NCI-H2107 treated with DMSO at 0.1 percent for 48 hours (cell line): ENCODE data around the gene SSTR3.

ENCODE experiments used
- DNase-seq: peaks from one replicate; lab custom pipeline; 2025; ENCODE audit not compliant: unreplicated experiment; lab: John Stamatoyannopoulos, UW

SSTR3 gene

DNA sequence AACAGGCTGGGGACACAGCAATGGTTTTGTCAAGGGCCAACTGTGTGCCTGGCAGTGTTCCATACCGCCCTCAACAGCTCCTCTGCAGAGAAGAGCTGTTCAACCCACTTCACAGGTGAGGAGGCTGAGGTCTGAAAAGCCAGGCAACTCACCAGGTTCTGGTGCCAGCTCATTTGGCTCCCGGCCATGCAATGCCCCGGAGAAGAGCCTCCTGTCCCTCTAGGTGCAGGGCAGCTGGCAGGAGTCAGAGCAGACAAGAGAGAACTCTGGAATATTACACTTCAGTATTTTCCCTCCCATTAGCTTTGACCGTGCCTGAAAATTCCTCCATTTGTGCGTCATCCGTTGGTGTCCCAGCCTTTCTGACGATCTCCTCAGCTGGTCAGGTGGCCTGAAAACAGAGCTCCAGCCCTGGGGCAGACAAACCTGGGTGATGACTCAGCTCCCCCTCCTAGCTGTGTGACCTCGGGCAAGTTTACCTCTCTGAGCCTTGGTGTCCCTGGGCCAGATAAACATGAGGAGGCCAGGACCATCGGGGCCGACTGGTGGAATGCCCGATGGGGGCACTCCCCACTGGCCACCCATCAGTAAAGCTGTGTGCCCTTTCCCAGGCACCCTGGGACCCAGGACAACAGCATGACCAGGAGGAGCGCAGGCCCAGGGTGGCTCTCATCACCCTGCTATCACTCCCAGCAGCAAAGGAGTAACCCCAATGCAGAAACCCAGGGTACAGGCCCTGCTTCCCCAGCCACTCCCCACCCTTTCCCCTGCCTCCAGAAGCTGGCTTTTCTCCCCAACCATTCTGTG, 14.6 kb downstream of the SSTR3 start:
- DNase-seq, result no peak

DNA sequence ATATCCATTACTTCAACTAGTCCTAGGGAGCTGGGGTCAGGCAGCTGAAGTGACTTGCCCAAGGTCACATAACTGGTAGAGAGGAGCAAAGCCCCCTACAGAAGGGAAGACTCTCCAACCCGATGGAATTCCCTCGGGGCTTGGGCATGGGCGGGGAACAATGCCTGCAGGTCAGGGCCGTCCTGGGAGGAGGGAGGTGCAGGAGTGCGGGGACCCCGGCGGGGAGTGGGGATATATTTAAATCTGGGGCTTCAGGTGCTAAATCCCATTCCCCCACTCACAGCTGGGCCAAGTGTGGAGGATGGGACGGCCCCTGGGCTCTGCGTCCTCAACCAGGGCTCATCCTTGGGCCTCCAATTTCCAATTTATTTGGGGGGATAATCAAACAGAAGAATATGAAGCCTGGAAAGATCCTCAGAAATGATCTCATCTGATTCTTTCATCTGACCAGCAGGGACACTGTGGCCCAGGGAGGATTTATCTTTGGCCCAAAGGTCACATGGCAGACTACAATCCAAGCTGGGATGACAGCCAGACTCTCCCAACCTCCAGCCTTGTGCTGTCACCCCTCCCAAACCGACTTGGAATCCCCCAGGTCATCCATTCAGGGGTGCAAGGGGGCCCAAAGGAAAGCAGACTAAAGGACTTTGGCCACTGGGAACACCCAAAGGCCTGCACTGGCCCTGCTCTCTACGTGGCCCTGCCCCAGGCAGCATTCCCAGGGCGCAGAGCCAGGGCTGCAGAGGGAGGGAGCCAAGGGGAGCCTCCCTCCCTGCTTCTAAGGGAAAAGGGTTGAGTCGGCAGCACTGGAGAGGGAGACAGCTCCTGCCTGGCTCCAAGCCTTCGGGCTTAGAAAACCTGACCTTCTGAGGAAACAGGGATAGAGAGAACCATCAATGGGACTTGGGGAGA, 15.5 kb downstream of the SSTR3 start:
- DNase-seq, result no peak

DNA sequence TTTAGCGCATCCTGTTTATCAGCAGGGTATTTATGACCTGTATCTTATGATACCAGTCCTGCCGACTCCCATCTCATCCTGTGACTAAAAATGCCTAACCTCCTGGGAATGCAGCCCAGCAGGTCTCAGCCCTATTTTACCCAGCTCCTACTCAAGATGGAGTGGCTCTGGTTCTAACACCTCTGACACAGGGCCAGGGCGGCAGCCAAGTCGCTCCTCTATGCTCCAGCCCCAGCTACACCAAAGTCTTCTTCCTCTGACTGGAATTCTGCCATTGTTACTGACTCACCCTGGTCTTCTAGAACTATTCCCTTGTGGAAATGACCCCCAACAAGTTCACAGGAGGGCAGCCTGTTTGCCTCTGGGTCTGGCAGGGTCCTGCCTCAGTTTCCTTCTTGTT, 16.4 kb downstream of the SSTR3 start:
- no peak for DNase-seq

DNA sequence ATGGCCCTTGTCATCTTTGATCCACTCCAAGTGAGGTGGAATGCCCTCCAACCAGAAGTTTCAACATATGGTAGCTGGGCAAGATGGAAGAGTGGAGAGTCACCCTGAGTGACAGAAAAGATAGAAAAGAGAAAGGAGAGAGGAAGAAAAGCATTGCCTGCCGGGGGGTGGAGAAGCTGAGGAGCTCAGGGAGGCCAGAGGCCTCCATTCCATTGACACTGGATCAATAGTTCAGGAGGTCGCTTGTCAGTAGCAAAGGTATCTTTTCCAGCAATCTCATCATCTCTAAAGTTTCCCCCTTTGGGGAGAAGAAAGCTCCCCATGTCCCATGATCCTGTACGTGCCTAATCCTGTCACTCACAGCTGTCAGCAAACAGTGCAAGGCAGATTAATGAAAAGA, 17.5 kb downstream of the SSTR3 start:
- DNase-seq, result no peak

DNA sequence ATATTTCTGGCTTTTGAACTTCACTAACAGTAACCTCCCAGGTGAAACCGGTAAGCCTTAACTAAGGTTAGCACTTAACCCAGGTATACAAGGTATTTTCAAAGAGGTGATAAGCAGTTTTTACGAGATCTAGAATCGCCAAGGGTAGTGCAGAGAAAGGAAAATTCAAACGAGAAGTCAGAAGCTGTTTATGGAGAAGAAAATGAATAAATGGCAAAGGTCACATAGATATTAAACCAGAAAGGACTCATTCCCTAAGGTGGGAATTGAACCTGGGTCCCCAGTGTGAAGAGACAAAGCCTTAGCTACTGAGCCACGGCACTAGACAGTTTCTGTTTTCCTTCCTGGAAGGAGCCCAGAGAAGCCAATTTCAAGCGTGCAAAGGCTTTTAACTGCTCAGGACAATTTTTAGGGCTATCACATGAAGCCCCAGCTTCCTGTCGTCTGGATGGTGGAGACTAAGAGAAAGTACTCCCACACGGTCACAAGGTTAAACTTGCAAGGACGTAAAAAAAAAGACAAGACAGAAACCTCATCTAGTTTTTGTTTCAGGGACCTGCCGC, 18.6 kb downstream of the SSTR3 start:
- DNase-seq, result no peak

DNA sequence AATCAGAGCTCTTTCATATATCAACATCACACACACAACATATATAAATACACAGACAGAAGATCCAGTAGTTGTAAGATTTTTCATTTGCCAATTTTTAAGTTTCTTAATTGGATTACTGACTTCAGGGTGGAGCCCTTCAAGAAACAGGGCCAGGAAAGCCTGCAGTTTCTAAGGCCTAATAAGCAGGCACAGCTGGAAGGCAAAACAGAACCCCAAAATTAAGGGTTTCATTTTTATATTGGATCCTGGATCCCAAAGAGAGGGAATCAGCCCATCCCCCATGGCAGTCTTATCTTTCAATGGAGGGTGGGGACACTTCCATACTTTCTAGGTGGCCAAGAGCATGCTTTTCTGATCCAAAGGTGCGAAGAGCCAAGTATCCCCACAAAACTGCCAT, 19.5 kb downstream of the SSTR3 start:
- DNase-seq, result no peak

DNA sequence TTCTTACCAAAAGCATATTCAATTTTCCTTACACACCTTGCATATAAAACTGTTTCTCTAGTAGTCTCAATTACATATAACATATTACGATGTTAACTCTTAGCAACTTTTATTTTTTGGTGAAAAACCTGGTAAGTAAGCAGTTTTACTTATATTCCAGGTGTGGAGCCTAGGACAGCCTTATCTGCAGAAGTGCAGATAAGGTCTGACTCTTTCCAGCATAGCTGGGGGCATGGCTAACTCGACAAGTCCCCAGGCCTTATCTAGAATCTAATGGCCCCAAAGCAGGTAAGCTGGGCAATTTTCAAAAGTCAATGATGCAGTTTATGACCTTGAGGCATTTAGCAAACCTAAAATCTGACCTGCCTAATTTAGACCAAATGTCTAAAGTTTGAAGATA, 20.1 kb downstream of the SSTR3 start:
- no peak for DNase-seq

DNA sequence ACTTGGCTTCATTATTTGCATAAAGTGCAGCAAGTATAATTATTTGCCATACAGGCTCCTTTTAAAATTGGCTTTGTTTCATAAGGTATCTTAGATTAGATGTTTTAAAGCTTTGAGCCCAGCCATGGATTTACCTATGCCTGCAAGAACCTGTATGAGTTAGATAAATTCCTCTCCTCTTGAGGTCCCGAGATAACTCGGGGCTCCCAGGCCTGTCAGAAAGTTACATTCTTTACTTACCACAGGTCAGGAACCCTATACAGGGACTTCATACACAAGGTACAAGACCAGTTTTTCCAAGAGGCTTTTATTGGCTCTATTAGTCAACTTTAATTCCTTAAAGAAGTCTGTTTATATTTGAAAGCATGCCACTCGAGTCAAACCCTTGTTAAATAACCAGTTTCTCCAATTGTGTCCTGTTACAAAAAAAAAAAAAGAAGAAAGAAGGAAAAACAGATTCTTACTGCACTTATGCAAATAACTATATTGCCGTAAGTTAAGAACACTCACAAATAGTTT, 22.0 kb downstream of the SSTR3 start:
- DNase-seq, result no peak

DNA sequence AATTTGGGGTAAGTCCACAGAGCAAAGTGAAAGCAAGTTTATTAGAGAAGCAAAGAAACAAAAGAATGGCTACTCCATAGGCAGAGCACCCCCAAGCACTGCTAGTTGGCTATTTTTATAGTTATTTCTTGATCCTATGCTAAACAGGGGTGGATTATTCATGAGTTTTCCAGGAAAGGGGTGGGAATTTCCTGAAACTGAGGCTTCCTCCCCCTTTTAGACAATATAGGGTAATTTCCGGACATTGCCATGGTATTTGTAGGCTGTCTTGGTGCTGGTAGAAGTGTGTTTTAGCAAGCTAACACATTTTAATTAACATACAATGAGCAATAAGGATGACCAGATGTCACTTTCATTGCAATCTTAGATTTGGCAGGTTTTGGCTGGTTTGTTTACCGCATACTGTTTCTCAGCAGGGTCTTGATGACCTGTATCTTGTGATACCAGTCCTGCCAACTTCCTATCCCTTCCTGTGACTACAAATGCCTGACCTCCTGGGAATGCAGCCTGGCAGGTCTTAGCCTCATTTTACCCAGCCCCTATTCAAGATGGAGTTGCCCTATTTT, 23.3 kb downstream of the SSTR3 start:
- no peak for DNase-seq

DNA sequence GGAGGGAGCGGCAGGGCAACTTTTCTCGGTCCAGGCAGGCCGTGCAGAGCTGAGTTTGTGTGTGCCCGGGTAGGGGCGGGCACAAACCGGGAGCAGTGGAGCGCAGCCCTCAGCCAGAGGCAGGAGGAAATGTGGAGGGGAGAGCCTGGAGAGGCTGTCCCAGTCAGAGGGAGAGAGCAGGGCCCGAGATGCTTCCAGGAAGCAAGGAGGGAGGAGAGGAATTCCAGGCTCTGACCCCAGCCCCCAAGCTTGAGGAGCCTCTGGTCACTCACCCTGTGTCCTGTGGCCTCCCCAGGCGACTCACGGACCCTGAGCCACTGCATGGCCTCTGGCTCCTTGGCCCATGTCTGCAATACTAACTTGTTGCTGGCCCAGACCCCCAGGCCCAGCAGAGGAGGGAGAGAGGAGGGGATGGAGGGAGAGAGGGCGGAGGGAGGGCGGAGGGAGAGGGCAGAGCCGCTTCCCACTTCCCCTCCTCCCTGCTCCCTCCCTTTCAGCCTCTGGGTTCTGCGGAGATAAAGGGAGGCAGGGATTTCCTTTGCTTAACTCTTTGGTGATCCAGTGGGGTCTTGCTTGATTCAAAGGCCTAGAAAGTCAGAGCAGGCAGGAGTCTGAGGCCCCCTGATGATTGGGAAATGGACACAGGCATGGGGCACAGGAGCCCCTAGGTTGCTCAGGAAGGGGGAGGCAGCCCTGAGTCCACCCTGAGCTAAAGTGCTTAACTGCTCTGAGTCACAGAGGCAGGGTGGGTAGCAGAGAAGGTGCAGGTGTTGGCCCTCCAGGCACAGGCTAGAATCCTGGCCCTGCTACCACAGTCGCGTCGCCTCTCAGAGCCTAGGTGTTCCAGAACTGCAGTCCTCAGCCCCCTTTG, 24.2 kb downstream of the SSTR3 start, which contains the start of gene C1QTNF6:
Gene C1QTNF6 (minus strand): TSS at position 357 of the 871 bp plus-strand sequence. CDS start 34 bp downstream, at position 323.
- DNase-seq, result no peak

DNA sequence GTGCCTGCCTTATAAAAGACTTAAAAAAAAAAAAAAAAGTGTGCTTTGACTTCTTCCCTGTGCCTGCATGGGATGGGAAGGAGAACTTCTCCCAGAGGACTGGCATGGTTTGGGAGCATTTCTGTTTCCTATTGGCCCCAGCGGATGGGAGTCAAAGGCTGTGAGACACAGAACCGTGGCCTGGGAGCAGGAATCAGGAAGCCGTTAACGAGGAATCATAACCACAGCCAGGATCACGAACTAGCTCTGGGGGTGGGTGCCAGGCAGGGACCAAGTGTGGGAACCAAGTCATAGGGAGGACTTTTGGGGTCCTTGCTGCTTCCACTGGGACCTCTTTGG, 24.8 kb downstream of the SSTR3 start:
- no peak for DNase-seq

DNA sequence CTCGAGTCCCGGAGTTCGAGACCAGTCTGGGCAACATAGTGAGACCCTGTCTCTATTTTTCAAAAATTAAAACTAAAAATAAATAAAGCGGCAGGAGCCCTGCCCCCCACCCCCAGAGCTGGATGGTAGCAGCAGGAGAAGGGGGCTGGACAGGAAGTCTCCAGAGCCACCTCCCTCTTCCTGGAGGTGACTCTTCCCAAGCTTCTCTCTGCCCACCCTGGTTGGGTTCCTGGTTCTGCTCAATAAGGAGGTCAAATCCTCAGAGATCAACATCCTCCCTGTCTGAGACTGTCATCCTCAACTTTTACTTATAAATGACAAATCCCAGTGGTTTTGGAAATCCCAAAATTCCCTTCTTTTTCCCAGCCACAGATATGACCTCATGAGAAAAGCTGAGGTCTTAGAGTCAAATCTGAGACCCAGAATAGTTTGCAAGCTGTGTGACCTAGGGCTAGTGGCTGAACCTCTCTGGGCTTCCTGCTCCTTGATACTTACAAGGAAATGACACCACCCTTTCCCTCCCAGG, 25.2 kb downstream of the SSTR3 start:
- DNase-seq, result no peak

DNA sequence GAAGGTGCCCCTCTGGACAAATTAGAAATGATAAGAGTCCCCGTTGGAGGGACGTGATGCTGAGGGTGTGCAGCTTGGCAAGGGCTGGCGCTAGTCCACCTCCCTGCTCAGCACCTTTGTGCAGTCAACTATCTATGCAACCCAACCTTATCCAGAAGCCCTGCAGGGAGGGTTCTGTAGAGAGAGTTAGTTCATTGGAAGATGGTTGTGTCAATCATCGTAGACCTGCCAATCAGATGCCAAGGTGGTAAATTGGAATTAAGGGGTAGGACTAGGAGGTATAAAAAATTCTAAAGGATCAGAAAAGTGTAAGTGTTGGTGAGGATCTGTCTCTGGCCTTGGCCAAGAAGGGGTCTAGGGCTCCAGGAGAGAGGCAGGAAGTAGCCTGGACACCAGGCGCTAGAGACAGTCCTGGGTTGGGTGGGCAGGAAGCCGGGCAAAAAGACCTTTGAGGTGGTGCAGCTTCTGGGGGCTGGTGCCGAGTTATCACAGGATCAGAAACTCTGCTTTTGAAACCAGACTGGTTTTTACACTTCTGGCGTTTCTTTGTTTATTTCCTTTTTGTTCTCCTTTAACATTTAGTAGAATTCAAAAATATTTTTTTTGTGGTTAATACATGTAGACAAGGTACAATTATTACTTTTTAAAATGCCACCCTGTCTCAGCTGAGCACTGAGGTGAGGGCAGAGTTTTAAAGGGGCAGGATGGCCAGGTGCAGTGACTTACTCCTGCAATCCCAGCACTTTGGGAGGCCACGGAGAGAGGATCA, 25.9 kb downstream of the SSTR3 start:
- DNase-seq, result no peak

DNA sequence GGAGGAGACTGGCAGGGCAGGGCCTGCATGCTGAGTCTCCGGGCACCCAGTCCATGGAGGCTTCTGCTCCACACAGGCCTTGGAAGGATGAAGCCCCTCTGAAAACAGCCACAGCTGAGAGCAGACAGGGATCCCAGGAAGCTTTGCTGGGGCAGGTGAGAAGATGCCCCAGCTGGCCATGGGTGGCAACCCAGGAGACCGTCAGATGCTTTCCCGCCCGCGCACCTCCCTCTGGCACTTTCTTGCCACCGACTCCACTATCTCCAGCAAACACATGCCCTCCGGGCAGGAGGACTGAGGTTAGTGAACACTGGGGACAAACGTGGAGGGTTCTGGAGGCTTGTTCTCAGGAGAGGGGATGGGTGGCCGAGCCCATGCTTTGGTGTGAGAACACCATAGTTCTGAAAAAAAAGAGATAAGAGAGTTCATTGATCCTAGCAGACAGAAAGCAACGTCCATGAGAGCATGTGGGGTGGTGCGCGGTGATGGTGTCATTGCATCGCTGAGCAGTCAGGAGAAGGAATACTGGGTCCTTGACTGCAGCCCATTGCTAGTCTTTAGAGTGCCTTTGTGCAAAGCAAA, 26.5 kb downstream of the SSTR3 start:
- DNase-seq, result no peak

DNA sequence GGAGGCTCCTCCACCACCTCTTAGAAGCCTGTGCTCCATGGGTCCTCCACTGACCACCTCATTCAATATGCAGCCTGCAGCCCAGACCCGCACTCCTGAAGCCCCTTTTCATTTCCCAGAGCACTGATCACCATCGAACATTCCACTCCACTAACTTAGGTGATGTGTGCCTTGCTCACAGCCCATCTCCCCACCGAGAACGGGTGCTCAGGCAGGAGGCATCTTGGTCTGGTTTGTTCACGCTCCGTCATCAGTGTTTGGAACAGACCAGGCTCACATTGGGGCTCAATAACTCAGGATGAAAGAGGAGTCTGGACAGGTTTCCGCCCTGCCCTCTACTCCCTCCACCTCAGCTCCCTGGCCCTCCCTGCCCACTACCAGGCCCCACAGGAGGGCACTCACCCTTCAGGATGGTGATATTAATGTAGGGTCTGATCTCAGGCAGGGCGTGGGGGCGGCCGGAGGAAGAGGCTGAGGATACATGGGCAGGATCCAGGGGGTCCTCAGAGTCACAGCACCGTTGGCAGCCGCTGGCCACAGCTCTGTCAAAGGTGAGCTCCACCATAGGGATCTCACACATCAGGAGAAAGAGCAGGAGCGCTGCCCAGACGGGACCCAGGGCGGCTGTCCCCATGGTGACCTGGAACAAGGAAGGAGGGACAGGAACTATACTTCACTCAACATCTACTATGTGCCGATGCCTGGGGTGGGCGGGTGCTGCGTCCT, 27.3 kb downstream of the SSTR3 start:
- no peak for DNase-seq

DNA sequence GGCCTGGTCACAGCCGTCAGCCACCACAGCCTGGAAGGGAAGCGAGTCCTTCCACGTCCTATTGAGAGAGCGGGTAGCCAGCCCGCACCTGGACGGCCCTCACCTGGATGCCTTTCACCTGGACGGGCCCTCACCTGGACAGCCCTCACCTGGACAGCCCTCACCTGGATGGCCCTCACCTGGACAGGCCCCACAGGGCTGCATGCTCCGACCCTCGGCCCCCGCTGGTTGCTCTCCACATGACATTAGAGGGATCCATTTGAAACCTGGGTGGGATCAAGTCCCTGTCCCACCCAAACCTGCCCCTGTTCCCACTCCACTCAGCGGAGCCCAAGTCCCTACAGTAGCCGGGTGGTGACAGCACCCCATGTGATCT, 27.9 kb downstream of the SSTR3 start:
- DNase-seq, result no peak

DNA sequence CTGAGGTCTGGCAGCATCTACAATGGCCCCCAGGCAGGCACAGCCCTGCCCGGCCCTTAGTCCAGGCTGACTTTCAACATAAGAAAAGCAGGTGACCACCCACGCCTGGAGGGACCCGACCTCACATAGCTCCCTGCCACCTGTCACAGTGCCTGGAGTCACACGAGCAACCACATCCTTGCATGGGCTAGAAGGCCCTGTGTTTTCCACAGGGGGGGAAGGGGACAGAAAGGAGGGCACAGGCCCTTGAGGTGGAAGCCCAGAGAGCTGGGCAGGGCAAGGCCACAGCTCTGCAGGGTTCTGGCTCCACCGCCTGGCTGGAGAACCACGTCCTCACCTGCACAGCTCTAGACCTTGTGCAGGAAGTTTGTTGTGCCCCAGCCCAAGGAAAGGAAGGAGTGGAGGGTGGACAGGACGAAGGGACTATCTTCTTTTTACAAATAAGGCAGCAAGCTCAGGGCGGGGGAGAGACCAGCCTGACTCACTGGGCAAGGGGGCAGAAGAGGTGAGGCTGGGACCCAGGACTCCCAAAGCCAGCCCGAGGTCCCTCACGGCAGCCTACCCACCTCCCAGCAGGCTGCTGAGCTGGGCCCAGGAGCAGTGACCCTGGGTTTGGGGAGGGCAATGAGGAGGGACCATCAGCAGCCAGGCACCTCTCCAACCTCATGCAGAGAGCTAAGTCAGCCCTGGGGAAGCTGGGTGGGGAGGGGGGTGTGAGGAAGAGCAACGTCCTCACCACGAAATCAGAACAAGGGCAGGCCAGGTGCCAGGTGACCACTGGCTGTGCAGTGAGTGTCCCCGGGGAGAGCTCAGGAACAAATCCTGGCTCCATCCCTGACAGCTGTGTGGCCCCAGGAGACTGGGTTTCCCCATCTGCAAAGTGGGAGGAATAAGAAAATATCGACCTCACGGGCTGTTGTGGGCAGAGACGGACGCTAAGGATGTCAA, 28.6 kb downstream of the SSTR3 start:
- no peak for DNase-seq

DNA sequence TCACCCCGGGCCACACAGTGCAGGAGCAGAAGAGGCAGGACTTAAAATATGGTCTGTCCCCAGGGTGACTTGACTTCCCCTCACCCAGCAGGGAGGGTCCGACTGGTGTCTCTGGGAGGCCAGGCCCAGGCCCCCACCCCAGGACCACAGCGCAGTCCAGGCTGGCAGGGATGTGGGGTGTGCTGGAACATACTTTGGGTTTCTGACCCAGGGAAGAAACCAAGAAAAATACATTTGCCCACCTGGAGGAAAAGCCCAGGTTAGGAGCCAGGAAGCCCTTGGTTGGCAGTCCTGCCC, 29.4 kb downstream of the SSTR3 start:
- no peak for DNase-seq
